ENCODE measurements around the gene SMAD3. TPM values are rescaled to one million over a fixed set of nuclear protein-coding genes. Genes with fewer than 3 reads are reported as not detected.

Gene SMAD3
- total and polyA plus RNA-seq, 5 donors: 9.9 to 40.5 (median 29.2) TPM

DNA sequence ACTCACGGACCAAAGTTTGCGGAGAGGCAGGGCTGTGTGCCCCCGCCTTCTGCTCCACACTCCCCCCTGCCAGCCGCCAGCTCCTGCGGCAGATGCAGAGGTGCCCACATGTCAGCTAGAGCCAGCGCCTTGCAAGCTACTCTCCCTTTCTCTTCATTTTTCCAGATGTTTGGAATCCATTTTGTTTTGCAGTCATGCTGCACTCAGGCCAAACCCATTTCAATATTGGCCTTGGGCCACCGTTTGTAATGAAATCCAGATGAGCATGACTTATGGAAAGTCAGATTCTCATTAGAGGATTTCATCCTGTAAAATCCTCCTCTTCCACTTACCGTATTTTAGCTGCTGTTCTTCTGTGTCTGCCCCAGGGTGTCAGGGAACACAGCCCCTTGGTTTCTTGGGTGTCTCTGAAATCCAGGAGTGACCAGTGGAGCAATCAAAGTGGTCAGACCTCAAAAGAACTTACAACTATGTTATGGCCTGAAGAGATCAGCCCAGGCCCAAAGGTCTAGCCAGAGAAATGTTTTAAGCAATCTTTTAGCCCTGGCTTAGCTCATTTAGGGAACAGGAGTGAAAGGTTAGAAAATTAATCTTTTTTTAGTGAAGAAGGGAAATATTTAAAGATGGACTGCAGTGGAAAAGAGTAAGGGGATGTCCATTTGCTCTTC is 123.3 kb downstream of the SMAD3 start:
- WGBS: 69% methylated on average over 8 of the region's 8 CpGs
- Histone ChIP-seq H3K4me1 (ENCODE audit: control insufficient read depth, insufficient read depth, low read length) (peaks cover 37% of the 10 kb centered on the region), H3K4me3 (ENCODE audit: low read length) (no peak overlapping the region), H3K27ac (ENCODE audit: low read length) (peak overlapping the region; percentile 97), H3K9me3 (ENCODE audit: control insufficient read depth, low read length) (no peaks in the 10 kb centered on the region), H3K27me3 (ENCODE audit: control insufficient read depth, insufficient read depth) (no peaks in the 10 kb centered on the region)
- ATAC-seq: no peak
- intact Hi-C loops (cut with DNase I): loop anchor here in 1 of 4 donors (5.0 kb wide), 1 partner anchor 121 kb away; the partner anchor contains the start of gene SMAD3
- peak in 1 of 3 donors; percentile 66 for DNase-seq

DNA sequence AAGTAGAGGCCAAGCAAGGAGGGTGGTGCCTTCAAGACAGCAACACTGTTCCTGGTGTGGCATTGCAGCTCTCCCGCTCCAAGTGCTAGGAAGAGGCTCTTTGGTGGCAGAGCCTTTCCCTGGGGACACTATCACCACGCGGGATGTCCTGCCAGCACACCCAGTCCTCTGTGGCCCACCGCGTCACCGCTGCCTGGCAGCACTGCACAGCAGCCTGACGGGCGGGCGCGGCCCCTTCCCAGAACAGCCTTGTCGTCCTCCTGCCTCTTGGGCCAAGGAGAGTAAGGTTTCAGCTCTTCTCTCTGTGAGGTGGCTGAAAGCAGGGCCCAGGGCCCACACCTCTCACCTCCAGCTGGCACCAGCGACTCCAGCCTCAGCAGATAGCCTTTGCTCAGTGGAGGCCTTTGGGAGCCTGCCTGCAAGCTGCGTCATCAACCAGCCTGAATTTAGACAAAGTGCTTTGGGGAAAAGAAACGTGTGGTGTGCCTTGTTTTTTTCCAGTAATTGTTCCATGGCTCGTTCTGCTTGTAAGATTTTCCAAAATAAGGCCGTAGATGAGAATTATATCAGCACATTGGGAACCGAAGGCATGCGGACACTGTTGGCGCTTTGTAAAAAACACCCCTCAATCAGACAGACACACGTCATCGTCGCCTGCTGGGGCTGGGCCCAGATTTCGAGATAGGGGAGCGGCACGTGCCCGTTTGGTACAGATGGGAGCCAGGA is 124.1 kb downstream of the SMAD3 start:
- H3K9me3 ChIP-seq (ENCODE audit: control insufficient read depth, low read length): no peaks in the 10 kb centered on the region
- H3K4me3 ChIP-seq (ENCODE audit: low read length): no peak overlapping the region
- ATAC-seq: peak; percentile 85 to 86
- intact Hi-C loops (cut with DNase I): loop anchor here in 2 of 4 donors (5.0 to 10.0 kb wide), 2 partner anchors 115 to 122 kb away; partner anchors contain the start of gene SMAD3 (in 1 of the 2)
- H3K27ac ChIP-seq (ENCODE audit: low read length): peak overlapping the region; percentile 97
- H3K27me3 ChIP-seq (ENCODE audit: control insufficient read depth, insufficient read depth): no peaks in the 10 kb centered on the region
- DNase-seq: peak; percentile 95 to 98 (median 96)
- peaks cover 42% of the 10 kb centered on the region for H3K4me1 ChIP-seq (ENCODE audit: control insufficient read depth, insufficient read depth, low read length)
- WGBS: 43% methylated on average over 26 of the region's 26 CpGs

GRCh38 chr15:67190326-67190725 is 124.9 kb downstream of the SMAD3 start:
- Histone ChIP-seq H3K27ac (ENCODE audit: low read length) (peak overlapping the region; percentile 79), H3K9me3 (ENCODE audit: control insufficient read depth, low read length) (no peaks in the 10 kb centered on the region), H3K4me3 (ENCODE audit: low read length) (no peak overlapping the region), H3K4me1 (ENCODE audit: control insufficient read depth, insufficient read depth, low read length) (peaks cover 39% of the 10 kb centered on the region), H3K27me3 (ENCODE audit: control insufficient read depth, insufficient read depth) (no peaks in the 10 kb centered on the region)
- DNase-seq (no peak), ATAC-seq (no peak)
- intact Hi-C loops (cut with DNase I): loop anchor here in 1 of 4 donors (10.0 kb wide), 1 partner anchor 116 kb away; no protein-coding TSS in a partner anchor
- 94% methylated on average over 2 of the region's 2 CpGs for WGBS

DNA sequence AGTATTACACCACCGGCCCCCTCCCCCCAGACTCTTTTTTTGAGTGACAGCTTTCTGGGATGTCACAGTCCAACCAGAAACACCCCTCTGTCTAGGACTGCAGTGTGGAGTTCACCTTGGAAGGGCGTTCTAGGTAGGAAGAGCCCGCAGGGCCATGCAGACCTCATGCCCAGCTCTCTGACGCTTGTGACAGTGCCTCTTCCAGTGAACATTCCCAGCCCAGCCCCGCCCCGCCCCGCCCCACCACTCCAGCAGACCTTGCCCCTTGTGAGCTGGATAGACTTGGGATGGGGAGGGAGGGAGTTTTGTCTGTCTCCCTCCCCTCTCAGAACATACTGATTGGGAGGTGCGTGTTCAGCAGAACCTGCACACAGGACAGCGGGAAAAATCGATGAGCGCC is 125.4 kb downstream of the SMAD3 start:
- no peak for DNase-seq
- intact Hi-C loops (cut with DNase I): loop anchor here in 1 of 4 donors (10.0 kb wide), 1 partner anchor 116 kb away; no protein-coding TSS in a partner anchor
- ATAC-seq: no peak

GRCh38 chr15:67192185-67192820 is 126.9 kb downstream of the SMAD3 start:
- Histone ChIP-seq H3K4me1 (ENCODE audit: control insufficient read depth, insufficient read depth, low read length) (peaks cover 21% of the 10 kb centered on the region), H3K27ac (ENCODE audit: low read length) (peak overlapping the region; percentile 42), H3K4me3 (ENCODE audit: low read length) (no peak overlapping the region), H3K9me3 (ENCODE audit: control insufficient read depth, low read length) (no peaks in the 10 kb centered on the region), H3K27me3 (ENCODE audit: control insufficient read depth, insufficient read depth) (no peaks in the 10 kb centered on the region)
- ATAC-seq (no peak), DNase-seq (no peak)
- WGBS: 88% methylated on average over 5 of the region's 5 CpGs
- intact Hi-C loops (cut with DNase I): loop anchor here in 1 of 4 donors (10.0 kb wide), 1 partner anchor 118 kb away; no protein-coding TSS in a partner anchor

More for the DNA sequence above, 125.4 kb downstream of the SMAD3 start:
- Histone ChIP-seq H3K9me3 (ENCODE audit: control insufficient read depth, low read length) (no peaks in the 10 kb centered on the region), H3K27ac (ENCODE audit: low read length) (peak overlapping the region; percentile 79), H3K4me1 (ENCODE audit: control insufficient read depth, insufficient read depth, low read length) (peaks cover 35% of the 10 kb centered on the region), H3K4me3 (ENCODE audit: low read length) (no peak overlapping the region), H3K27me3 (ENCODE audit: control insufficient read depth, insufficient read depth) (no peaks in the 10 kb centered on the region)
- 91% methylated on average over 11 of the region's 11 CpGs for WGBS

DNA sequence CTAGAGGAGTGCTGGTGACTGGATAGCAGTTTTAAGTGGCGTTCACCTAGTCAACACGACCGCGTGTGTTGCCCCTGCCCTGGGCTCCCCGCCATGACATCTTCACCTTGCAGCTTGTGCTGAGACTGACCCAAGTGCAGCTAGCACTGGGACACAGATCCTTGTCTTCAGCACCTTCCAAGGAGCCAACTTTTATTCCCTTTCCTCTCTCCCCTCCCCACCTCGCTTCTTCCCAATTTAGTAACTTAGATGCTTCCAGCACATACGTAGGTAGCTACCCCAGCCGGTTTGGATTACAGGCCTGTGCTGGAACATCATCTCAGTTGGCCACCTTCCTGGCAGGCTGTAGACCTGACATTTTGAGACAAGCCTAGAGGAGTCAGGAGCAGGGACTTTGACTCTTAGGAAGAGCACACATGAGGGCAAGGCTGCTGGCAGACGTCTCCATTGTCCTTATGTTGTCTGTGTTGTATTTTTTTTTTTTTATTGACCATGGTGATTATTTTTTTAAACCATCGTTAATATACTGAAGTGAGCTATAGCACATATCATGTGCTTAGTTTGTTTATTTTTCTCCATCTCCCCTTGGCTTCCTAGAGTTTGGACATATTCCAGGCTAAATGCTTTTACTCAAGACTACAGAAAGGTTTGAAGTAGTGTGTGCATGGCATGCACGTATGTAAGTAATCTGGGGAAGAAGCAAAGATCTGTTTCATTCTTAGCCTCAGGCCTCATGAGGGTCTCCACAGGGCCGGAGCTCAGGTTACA is 128.0 kb downstream of the SMAD3 start:
- no peak overlapping the region for H3K4me3 ChIP-seq (ENCODE audit: low read length)
- H3K9me3 ChIP-seq (ENCODE audit: control insufficient read depth, low read length): no peaks in the 10 kb centered on the region
- intact Hi-C loops (cut with DNase I): loop anchor here in 1 of 4 donors (10.0 kb wide), 1 partner anchor 119 kb away; no protein-coding TSS in a partner anchor
- H3K27ac ChIP-seq (ENCODE audit: low read length): peak overlapping the region; percentile 65
- WGBS: 59% methylated on average over 12 of the region's 12 CpGs
- peak in 1 of 2 donors; percentile 4 for ATAC-seq
- H3K27me3 ChIP-seq (ENCODE audit: control insufficient read depth, insufficient read depth): no peaks in the 10 kb centered on the region
- H3K4me1 ChIP-seq (ENCODE audit: control insufficient read depth, insufficient read depth, low read length): peaks cover 17% of the 10 kb centered on the region
- DNase-seq: peak in 1 of 3 donors; percentile 55

DNA sequence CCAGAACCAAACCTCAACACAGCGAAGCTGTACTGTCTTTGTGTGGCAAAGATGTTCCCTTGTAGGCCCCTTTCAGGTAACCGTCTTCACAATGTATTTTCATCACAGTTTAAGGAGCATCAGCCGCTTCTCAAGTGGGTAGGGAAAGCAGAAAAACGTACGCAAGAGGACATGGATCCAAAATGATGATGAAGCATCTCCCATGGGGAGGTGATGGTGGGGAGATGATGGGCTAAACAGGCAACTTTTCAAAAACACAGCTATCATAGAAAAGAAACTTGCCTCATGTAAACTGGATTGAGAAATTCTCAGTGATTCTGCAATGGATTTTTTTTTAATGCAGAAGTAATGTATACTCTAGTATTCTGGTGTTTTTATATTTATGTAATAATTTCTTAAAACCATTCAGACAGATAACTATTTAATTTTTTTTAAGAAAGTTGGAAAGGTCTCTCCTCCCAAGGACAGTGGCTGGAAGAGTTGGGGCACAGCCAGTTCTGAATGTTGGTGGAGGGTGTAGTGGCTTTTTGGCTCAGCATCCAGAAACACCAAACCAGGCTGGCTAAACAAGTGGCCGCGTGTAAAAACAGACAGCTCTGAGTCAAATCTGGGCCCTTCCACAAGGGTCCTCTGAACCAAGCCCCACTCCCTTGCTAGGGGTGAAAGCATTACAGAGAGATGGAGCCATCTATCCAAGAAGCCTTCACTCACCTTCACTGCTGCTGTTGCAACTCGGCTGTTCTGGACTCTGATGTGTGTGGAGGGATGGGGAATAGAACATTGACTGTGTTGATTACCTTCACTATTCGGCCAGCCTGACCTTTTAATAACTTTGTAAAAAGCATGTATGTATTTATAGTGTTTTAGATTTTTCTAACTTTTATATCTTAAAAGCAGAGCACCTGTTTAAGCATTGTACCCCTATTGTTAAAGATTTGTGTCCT is 129.0 kb downstream of the SMAD3 start:
- H3K27me3 ChIP-seq (ENCODE audit: control insufficient read depth, insufficient read depth): no peaks in the 10 kb centered on the region
- peak overlapping the region; percentile 65 for H3K27ac ChIP-seq (ENCODE audit: low read length)
- H3K4me3 ChIP-seq (ENCODE audit: low read length): no peak overlapping the region
- peak in 1 of 3 donors; percentile 80 for DNase-seq
- peak in 1 of 2 donors; percentile 17 for ATAC-seq
- intact Hi-C loops (cut with DNase I): loop anchor here in 1 of 4 donors (10.0 kb wide), 1 partner anchor 120 kb away; no protein-coding TSS in a partner anchor
- 66% methylated on average over 9 of the region's 9 CpGs for WGBS
- no peaks in the 10 kb centered on the region for H3K9me3 ChIP-seq (ENCODE audit: control insufficient read depth, low read length)
- peaks cover 15% of the 10 kb centered on the region for H3K4me1 ChIP-seq (ENCODE audit: control insufficient read depth, insufficient read depth, low read length)

GRCh38 chr15:67195305-67195704 is 129.9 kb downstream of the SMAD3 start:
- intact Hi-C loops (cut with DNase I): loop anchor here in 1 of 4 donors (10.0 kb wide), 1 partner anchor 121 kb away; no protein-coding TSS in a partner anchor
- no peaks in the 10 kb centered on the region for H3K27me3 ChIP-seq (ENCODE audit: control insufficient read depth, insufficient read depth)
- H3K4me3 ChIP-seq (ENCODE audit: low read length): no peak overlapping the region
- peak overlapping the region; percentile 43 for H3K27ac ChIP-seq (ENCODE audit: low read length)
- WGBS: 94% methylated on average over 3 of the region's 3 CpGs
- no peaks in the 10 kb centered on the region for H3K9me3 ChIP-seq (ENCODE audit: control insufficient read depth, low read length)
- DNase-seq: no peak
- H3K4me1 ChIP-seq (ENCODE audit: control insufficient read depth, insufficient read depth, low read length): peaks cover 15% of the 10 kb centered on the region
- ATAC-seq: no peak

DNA sequence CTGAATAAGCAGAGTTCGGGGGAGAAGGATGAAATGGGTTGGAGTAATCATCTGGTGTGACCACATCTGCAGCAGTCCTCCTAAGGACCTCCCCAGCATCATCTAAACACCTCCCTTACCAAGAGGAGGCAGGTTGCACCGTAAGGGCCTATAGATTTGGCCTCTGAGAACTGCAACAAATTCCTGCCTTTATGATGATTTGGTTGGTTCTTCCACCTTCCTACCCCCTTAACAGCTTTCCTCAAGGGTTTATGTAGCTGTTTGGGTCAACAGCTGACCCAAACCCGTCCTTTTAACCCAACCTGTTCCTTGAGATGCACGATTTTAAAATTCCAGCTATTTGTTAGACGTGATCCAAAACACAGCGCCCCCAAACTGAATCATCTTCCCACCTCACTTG is 130.8 kb downstream of the SMAD3 start:
- no peak for ATAC-seq
- intact Hi-C loops (cut with DNase I): loop anchor here in 1 of 4 donors (10.0 kb wide), 1 partner anchor 121 kb away; no protein-coding TSS in a partner anchor
- H3K4me1 ChIP-seq (ENCODE audit: control insufficient read depth, insufficient read depth, low read length): peaks cover 15% of the 10 kb centered on the region
- H3K27me3 ChIP-seq (ENCODE audit: control insufficient read depth, insufficient read depth): no peaks in the 10 kb centered on the region
- H3K9me3 ChIP-seq (ENCODE audit: control insufficient read depth, low read length): no peaks in the 10 kb centered on the region
- H3K27ac ChIP-seq (ENCODE audit: low read length): peak overlapping the region; percentile 55
- no peak overlapping the region for H3K4me3 ChIP-seq (ENCODE audit: low read length)
- 97% methylated on average over 6 of the region's 6 CpGs for WGBS
- no peak for DNase-seq

Data from right cardiac atrium (tissue), 5 donors.